Endodermal cell (in vitro differentiated cells): ENCODE results near the gene BTF3. TPM values are rescaled to one million over a fixed set of nuclear protein-coding genes. Genes with fewer than 3 reads are reported as not detected.

ENCODE experiments used
- DNase-seq: peaks from one replicate; pipeline ENCODE4 v3.0.0-alpha.2; 2017
- H3K27ac ChIP-seq: 2 replicates; pipeline ENCODE4 v1.5.1; 2013; ENCODE audit warnings: mild to moderate bottlenecking, low read depth, low read length, moderate library complexity
- H3K27me3 ChIP-seq: 2 replicates; pipeline ENCODE4 v1.6.1; 2013; ENCODE audit warnings: mild to moderate bottlenecking, low read length, moderate library complexity; ENCODE audit not compliant: insufficient read depth, control insufficient read depth, poor library complexity, severe bottlenecking
- H3K36me3 ChIP-seq: 2 replicates; pipeline ENCODE4 v1.7.0; 2013; ENCODE audit warnings: mild to moderate bottlenecking, low read length, moderate library complexity; ENCODE audit not compliant: control insufficient read depth, insufficient read depth
- H3K4me1 ChIP-seq: one replicate; pipeline ENCODE4 v1.7.0; 2013; ENCODE audit warnings: low read length; ENCODE audit not compliant: control insufficient read depth, insufficient read depth
- H3K4me3 ChIP-seq: 2 replicates; pipeline ENCODE4 v1.5.1; 2013; ENCODE audit warnings: mild to moderate bottlenecking, low read length, moderate library complexity
- H3K9ac ChIP-seq: 2 replicates; pipeline ENCODE4 v1.6.1; 2013; ENCODE audit warnings: mild to moderate bottlenecking, low read length, moderate library complexity; ENCODE audit not compliant: poor library complexity, severe bottlenecking; ENCODE audit errors: extremely low read depth
- H3K9me3 ChIP-seq: 2 replicates; pipeline ENCODE4 v1.6.1; 2013; ENCODE audit warnings: mild to moderate bottlenecking, low read length, moderate library complexity; ENCODE audit not compliant: control insufficient read depth
- H3K27ac Mint-ChIP-seq: 2 replicates; pipeline ENCODE4 v1.8.0; 2020; ENCODE audit warnings: mixed read lengths
- H3K27me3 Mint-ChIP-seq: 2 replicates; pipeline ENCODE4 v1.8.0; 2021; ENCODE audit warnings: mild to moderate bottlenecking, mixed read lengths; ENCODE audit not compliant: insufficient read depth
- H3K36me3 Mint-ChIP-seq: 2 replicates; pipeline ENCODE4 v1.8.0; 2020; ENCODE audit warnings: low read depth, mixed read lengths
- H3K4me1 Mint-ChIP-seq: 2 replicates; pipeline ENCODE4 v1.8.0; 2020; ENCODE audit warnings: mixed read lengths
- H3K4me3 Mint-ChIP-seq: 2 replicates; pipeline ENCODE4 v1.8.0; 2020; ENCODE audit warnings: mild to moderate bottlenecking, moderate library complexity, mixed read lengths
- H3K9me3 Mint-ChIP-seq: 2 replicates; pipeline ENCODE4 v1.8.0; 2020; ENCODE audit warnings: mild to moderate bottlenecking, mixed read lengths
- WGBS, 2 experiments: methylation state at CpG; one replicate each; pipeline versions ENCODE4 v1.1.5 to v1.1.7; 2013; ENCODE audit warnings: missing lambda C conversion rate in 2 of 2, mixed read lengths in 1 of 2; ENCODE audit not compliant: insufficient coverage in 1 of 2, insufficient read length in 1 of 2; 5-methylcytosine and 5-hydroxymethylcytosine counted together
- total RNA-seq, 2 donors: library from RNA; stranded (reverse); fragmentation: NEBNext Ultra II Directional in 1 of 2; extraction: Animal tissue kit (Norgen Biotek cat#: 25700) in 1 of 2; gene quantifications; 2 replicates in 1 of 2; 3 replicates in 1 of 2; pipeline ENCODE4 v1.2.1, GENCODE V29; 2021
- TF ChIP-seq, protein P1 (sequence below): fragments of 200-600 bp; sonication (generic); conservative IDR thresholded peaks from 2 replicates; pipeline ENCODE4 v1.5.0; 2021; ENCODE audit warnings: antibody characterized with exemption, mild to moderate bottlenecking

The BTF3 gene
- total RNA-seq, 2 donors from 2014 or later: 671 to 739 TPM

DNA sequence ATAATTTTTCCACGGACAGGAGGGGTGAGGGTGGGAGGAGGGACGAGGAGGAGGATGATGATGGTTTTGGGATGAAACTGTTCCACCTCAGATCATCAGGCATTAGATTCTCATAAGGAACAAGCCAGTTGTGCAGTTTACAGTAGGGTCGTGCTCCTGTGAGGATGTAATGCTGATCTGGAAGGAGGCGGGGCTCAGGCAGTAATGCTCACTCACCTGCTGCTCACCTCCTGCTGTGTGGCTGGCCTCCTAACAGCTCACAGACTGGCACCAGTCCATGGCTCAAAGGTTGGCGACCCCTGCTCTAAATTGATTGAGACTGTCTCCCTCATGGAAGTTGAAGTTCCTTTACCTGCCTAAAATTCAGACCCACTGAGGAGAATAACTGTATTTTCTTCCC is 34.0 kb downstream of the BTF3 start:
- Histone ChIP-seq H3K9me3 (peaks cover 56% of the 10 kb centered on the region), H3K36me3 (no peaks in the 10 kb centered on the region), H3K27ac (no peak overlapping the region), H3K27me3 (no peaks in the 10 kb centered on the region), H3K4me3 (peak overlapping the region; percentile 74), H3K9ac (no peak overlapping the region), H3K4me1 (no peaks in the 10 kb centered on the region)
- H3K4me3 Mint-ChIP-seq: no peak overlapping the region
- no peak for DNase-seq
- 88 to 93% methylated on average over 3 to 5 of the region's 5 CpGs for WGBS, 2 experiments
- H3K27me3 Mint-ChIP-seq: peaks cover 2% of the 10 kb centered on the region
- TF ChIP-seq, protein P1, sequence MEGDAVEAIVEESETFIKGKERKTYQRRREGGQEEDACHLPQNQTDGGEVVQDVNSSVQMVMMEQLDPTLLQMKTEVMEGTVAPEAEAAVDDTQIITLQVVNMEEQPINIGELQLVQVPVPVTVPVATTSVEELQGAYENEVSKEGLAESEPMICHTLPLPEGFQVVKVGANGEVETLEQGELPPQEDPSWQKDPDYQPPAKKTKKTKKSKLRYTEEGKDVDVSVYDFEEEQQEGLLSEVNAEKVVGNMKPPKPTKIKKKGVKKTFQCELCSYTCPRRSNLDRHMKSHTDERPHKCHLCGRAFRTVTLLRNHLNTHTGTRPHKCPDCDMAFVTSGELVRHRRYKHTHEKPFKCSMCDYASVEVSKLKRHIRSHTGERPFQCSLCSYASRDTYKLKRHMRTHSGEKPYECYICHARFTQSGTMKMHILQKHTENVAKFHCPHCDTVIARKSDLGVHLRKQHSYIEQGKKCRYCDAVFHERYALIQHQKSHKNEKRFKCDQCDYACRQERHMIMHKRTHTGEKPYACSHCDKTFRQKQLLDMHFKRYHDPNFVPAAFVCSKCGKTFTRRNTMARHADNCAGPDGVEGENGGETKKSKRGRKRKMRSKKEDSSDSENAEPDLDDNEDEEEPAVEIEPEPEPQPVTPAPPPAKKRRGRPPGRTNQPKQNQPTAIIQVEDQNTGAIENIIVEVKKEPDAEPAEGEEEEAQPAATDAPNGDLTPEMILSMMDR: no peak
- no peak overlapping the region for H3K27ac Mint-ChIP-seq
- H3K4me1 Mint-ChIP-seq: no peaks in the 10 kb centered on the region
- H3K9me3 Mint-ChIP-seq: peaks cover 49% of the 10 kb centered on the region
- H3K36me3 Mint-ChIP-seq: peaks cover 5% of the 10 kb centered on the region

DNA sequence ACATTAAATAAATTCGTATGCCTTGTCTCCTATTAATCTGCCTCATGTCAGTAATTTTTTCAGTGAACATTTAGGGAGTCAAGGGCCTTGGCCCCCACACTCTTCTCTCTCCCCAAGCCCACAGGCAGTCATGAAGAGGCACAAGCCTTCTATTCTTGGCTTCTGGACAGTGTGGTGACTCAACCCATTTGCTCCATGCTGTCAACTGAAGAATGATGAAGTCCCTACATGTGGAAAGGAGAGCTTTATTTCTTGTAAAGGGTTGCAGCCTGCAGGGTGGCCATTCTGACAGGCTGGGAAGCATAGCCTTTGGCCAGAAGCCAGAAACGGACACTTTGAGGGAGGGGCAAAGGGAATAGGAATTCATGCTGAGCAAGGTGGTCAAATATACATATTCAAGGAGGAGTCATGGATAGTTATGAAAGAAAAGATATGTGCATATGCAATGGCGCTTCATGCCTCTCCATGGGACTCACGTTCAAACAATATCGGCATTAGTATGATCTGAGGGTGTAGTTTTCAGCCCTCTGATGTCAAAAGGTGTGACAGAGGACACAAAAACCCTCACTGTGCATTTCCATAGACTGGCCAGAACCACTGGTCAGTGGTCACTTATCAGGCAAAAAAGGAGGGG is 35.9 kb downstream of the BTF3 start:
- WGBS, 2 experiments: 91 to 94% methylated on average over 4 to 5 of the region's 5 CpGs

DNA sequence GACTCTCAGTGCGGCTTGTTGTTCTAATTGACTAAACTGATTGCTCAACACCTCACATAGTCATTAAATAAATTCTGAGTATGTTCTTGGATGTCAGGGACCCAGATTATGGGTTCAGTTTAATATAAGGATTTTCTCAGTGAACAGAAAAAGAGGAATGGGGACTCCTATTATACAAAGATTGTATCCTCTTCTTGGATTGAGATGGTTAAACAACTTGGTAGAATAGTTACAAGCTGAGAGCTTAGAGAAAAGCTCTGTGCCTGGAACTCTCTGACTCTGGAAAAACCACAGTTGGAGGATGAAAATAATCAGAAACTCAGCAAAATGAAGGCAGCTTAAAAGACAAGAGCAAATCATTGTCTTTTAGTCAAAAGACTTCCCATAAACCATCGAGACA is 36.7 kb downstream of the BTF3 start:
- no peaks in the 10 kb centered on the region for H3K27me3 ChIP-seq
- no peaks in the 10 kb centered on the region for H3K4me1 ChIP-seq
- no peaks in the 10 kb centered on the region for H3K36me3 ChIP-seq
- TF ChIP-seq, protein P1: no peak
- Mint-ChIP-seq H3K27me3 (peaks cover 4% of the 10 kb centered on the region), H3K4me3 (no peak overlapping the region), H3K9me3 (peaks cover 49% of the 10 kb centered on the region), H3K4me1 (no peaks in the 10 kb centered on the region), H3K36me3 (peaks cover 5% of the 10 kb centered on the region), H3K27ac (no peak overlapping the region)
- H3K4me3 ChIP-seq: peak overlapping the region; percentile 74
- DNase-seq: no peak
- H3K9ac ChIP-seq: no peak overlapping the region
- no peak overlapping the region for H3K27ac ChIP-seq
- H3K9me3 ChIP-seq: peaks cover 56% of the 10 kb centered on the region
- 92 to 100% methylated on average over 1 to 2 of the region's 2 CpGs for WGBS, 2 experiments

More for the DNA sequence above, 35.9 kb downstream of the BTF3 start:
- Histone ChIP-seq H3K4me1 (no peaks in the 10 kb centered on the region), H3K27me3 (no peaks in the 10 kb centered on the region), H3K9me3 (peaks cover 56% of the 10 kb centered on the region), H3K27ac (no peak overlapping the region), H3K9ac (no peak overlapping the region), H3K36me3 (no peaks in the 10 kb centered on the region), H3K4me3 (peak overlapping the region; percentile 74)
- no peaks in the 10 kb centered on the region for H3K4me1 Mint-ChIP-seq
- peaks cover 4% of the 10 kb centered on the region for H3K27me3 Mint-ChIP-seq
- peaks cover 49% of the 10 kb centered on the region for H3K9me3 Mint-ChIP-seq
- H3K4me3 Mint-ChIP-seq: no peak overlapping the region
- H3K36me3 Mint-ChIP-seq: peaks cover 5% of the 10 kb centered on the region
- H3K27ac Mint-ChIP-seq: no peak overlapping the region
- TF ChIP-seq, protein P1: no peak
- DNase-seq: no peak
